IgD-negative memory B cell (primary cell): ENCODE data around the gene MOK. TPM values are rescaled to one million over a fixed set of nuclear protein-coding genes. Genes with fewer than 3 reads are reported as not detected.

Source experiments
- polyA plus RNA-seq: library from polyadenylated mRNA; unstranded; fragments of 300-500 nt; fragmentation: Illumina TruSeq; gene quantifications from one replicate; pipeline ENCODE4 v1.2.3, GENCODE V29; 2021

MOK gene
- polyA plus RNA-seq, 1 donor from 2014 or later = 0.43 TPM

Other genes with a start within 250 kb of the MOK start
- gene HSP90AA1, start 218.1 kb downstream of the MOK start, polyA plus RNA-seq = 372 TPM
- gene WDR20, start 165.3 kb downstream of the MOK start, polyA plus RNA-seq = 14.9 TPM
- gene ZNF839, start 14.6 kb upstream of the MOK start, polyA plus RNA-seq = 5.3 TPM
- gene CINP, start 57.7 kb upstream of the MOK start, polyA plus RNA-seq = 39.5 TPM
- 3.2 TPM for gene TECPR2, start 57.8 kb upstream of the MOK start, polyA plus RNA-seq
- 0.93 TPM for gene ANKRD9, start 204.6 kb upstream of the MOK start, polyA plus RNA-seq